ENCODE measurements around the gene FBXL13. TPM values are rescaled to one million over a fixed set of nuclear protein-coding genes. Genes with fewer than 3 reads are reported as not detected.

FBXL13 gene
- total and polyA plus RNA-seq, 2 of the 8 experiments (the other 6 are each of a cell fraction or from before 2014, with no cell fraction given): 1.2 to 2.8 TPM

- H3K9me3 ChIP-seq (ENCODE audit: insufficient read depth in 2 of 2, low read depth in 1 of 2, low read length in 1 of 2): no peaks in the 10 kb centered on the region
- ChIA-PET POLR2A (ENCODE audit: partially characterized antibody) (interaction anchor here (0.9 to 1.4 kb wide), 2 partner anchors 9 to 21 kb away, joined by 3 read pairs; no protein-coding TSS in a partner anchor), CTCF (ENCODE audit: partially characterized antibody) (interaction anchor here (0.9 to 1.1 kb wide), 3 partner anchors 39 to 199 kb away, joined by 3 to 4 read pairs (median 3); no protein-coding TSS in a partner anchor)
- no peak overlapping the region for H3K9ac ChIP-seq (replicated peaks in 1 of 4; ENCODE audit: extremely low read depth in 1 of 4, low read depth in 3 of 4, low read length in 3 of 4)
- no peak overlapping the region for H2BK15ac ChIP-seq (ENCODE audit: low read length)
- H3K4me3 ChIP-seq (ENCODE audit: extremely low read depth in 1 of 4, insufficient read depth in 2 of 4, low read depth in 3 of 4, low read length in 4 of 4): no peak overlapping the region
- H2BK20ac ChIP-seq (ENCODE audit: low read length): no peak overlapping the region
- no peak overlapping the region for H3K56ac ChIP-seq (replicated peaks; ENCODE audit: insufficient read length, low read depth, low read length)
- no peak overlapping the region for H3K4ac ChIP-seq (replicated peaks; ENCODE audit: insufficient read length, low read depth, low read length)
- no peaks in the 10 kb centered on the region for H4K20me1 ChIP-seq (replicated peaks in 1 of 2; ENCODE audit: control insufficient read depth in 1 of 2, insufficient read depth in 2 of 2, low read length in 2 of 2)
- no peak overlapping the region; the same call in 1 of the 2 replicates for H3K27ac ChIP-seq (ENCODE audit: low read depth, low read length)
- no peaks in the 10 kb centered on the region for H3K27me3 ChIP-seq (replicated peaks in 1 of 4; ENCODE audit: control insufficient read depth in 3 of 4, extremely low read depth in 1 of 4, insufficient read depth in 3 of 4, low read length in 3 of 4)
- no peak overlapping the region for H3K18ac ChIP-seq (ENCODE audit: extremely low read depth, low read length)
- H3K79me1 ChIP-seq (ENCODE audit: low read depth, low read length): no peaks in the 10 kb centered on the region; the same call in 1 of the 2 replicates
- no peak overlapping the region for H4K8ac ChIP-seq (ENCODE audit: extremely low read depth, insufficient read depth, low read length)
- H3K14ac ChIP-seq (ENCODE audit: insufficient read length): no peak overlapping the region
- H2AFZ ChIP-seq (ENCODE audit: low read length): no peak overlapping the region
- H3K23me2 ChIP-seq (ENCODE audit: low read depth, low read length): no peaks in the 10 kb centered on the region
- H2BK120ac ChIP-seq (replicated peaks; ENCODE audit: low read depth, low read length): no peak overlapping the region
- no peak overlapping the region for H4K91ac ChIP-seq (replicated peaks; ENCODE audit: insufficient read length, low read length)
- DNase-seq (ENCODE audit: low read depth in 1 of 2, low spot score in 2 of 2) (no peak), FAIRE-seq (no peak)
- peaks cover 0 to 42% of the 10 kb centered on the region in 2 experiments; a peak in 2 of 4 replicates for H3K79me2 ChIP-seq (ENCODE audit: control insufficient read depth in 1 of 2, insufficient read depth in 2 of 2, low read length in 2 of 2)
- no peak overlapping the region for H3K23ac ChIP-seq (ENCODE audit: insufficient read length)
- H2AK5ac ChIP-seq (ENCODE audit: low read depth, low read length): no peak overlapping the region
- no peak overlapping the region for H4K5ac ChIP-seq (ENCODE audit: insufficient read length, low read depth, low read length)
- H3K4me2 ChIP-seq (ENCODE audit: insufficient read depth in 1 of 2, low read depth in 2 of 2, low read length in 2 of 2): no peak overlapping the region
- WGBS, 2 experiments (ENCODE audit: extremely low coverage in 1 of 2, insufficient coverage in 1 of 2, insufficient read length in 1 of 2, insufficient replicate concordance in 2 of 2, low coverage in 1 of 2, low lambda C conversion rate in 2 of 2, missing lambda C conversion rate in 1 of 2): 95% methylated on average over 2 of the region's 2 CpGs; no CpG with 5 or more reads in 1 of the 2 experiments
- H2BK12ac ChIP-seq (ENCODE audit: low read depth, low read length): no peak overlapping the region
- H3K36me3 ChIP-seq (ENCODE audit: control insufficient read depth in 2 of 4, insufficient read depth in 4 of 4, low read length in 3 of 4): peaks cover 4 to 16% (median 7%) of the 10 kb centered on the region in 4 experiments; a peak in 6 of 8 replicates
- peaks cover 0 to 2% (median 0%) of the 10 kb centered on the region in 4 experiments; a peak in 1 of 7 replicates for H3K4me1 ChIP-seq (replicated peaks in 1 of 4; ENCODE audit: control insufficient read depth in 3 of 4, insufficient read depth in 4 of 4, low read length in 3 of 4)
- no peak overlapping the region for H2BK5ac ChIP-seq (ENCODE audit: low read depth, low read length)
- no peak for TF ChIP-seq JUN (IDR thresholded peaks at IDR 0.05; ENCODE audit: low read depth, low read length)
- TF ChIP-seq ASH2L (IDR thresholded peaks at IDR 0.05; ENCODE audit: low read length): no peak
- TF ChIP-seq TAF1 (IDR thresholded peaks at IDR 0.05; ENCODE audit: low read depth, low read length): no peak
- TF ChIP-seq BCL11A (IDR thresholded peaks at IDR 0.05; ENCODE audit: low read depth in 2 of 2, low read length in 2 of 2): no peak
- TF ChIP-seq E2F6 (IDR thresholded peaks at IDR 0.05): no peak
- no peak for TF ChIP-seq TEAD4 (IDR thresholded peaks at IDR 0.05; ENCODE audit: low read depth, low read length)
- no peak for TF ChIP-seq NRF1 (IDR thresholded peaks at IDR 0.05; ENCODE audit: low read depth, low read length)
These were observed 6.3 kb upstream of the FBXL13 start for GRCh38 chr7:103080923-103081322.

All from H1 (cell line).